Measurements from ENCODE around the gene B3GNT7.

The B3GNT7 gene

GRCh38 chr2:231410293-231411004, 14.9 kb downstream of the B3GNT7 start:
- Histone ChIP-seq H3K27ac (ENCODE audit: extremely low read depth, low read depth, low read length) (no peak overlapping the region), H3K36me3 (ENCODE audit: control insufficient read depth in 2 of 2, insufficient read depth in 1 of 2, low read length in 2 of 2) (no peaks in the 10 kb centered on the region), H3K4me1 (ENCODE audit: control insufficient read depth, insufficient read depth, low read length) (no peaks in the 10 kb centered on the region), H3K9me3 (ENCODE audit: control insufficient read depth, insufficient read depth, low read depth, low read length) (no peaks in the 10 kb centered on the region), H3K4me3 (ENCODE audit: low read depth, low read length) (no peak overlapping the region)
- ChIA-PET POLR2A (interaction anchor here (0.6 to 1.0 kb wide), 4 partner anchors 10 to 40 kb away, joined by 3 to 7 read pairs (median 4); no protein-coding TSS in a partner anchor), CTCF (interaction anchor here (0.6 to 5.2 kb wide), 17 partner anchors 9 to 586 kb away, joined by 3 to 48 read pairs (median 5); no protein-coding TSS in a partner anchor)
- TF ChIP-seq CTCF (tag by site-specific recombination; IDR thresholded peaks at IDR 0.05) (peak; percentile 21; the same call in 1 of the 2 replicates), ZNF560 (tag by site-specific recombination; IDR thresholded peaks at IDR 0.05; ENCODE audit: borderline replicate concordance) (no peak), SETDB1 (IDR thresholded peaks at IDR 0.05; ENCODE audit: insufficient read length, low read length) (peak; percentile 83), ZNF2 (tag by site-specific recombination; IDR thresholded peaks at IDR 0.05) (peak; percentile 99)

GRCh38 chr2:231411237-231411636, 15.7 kb downstream of the B3GNT7 start:
- H3K27ac ChIP-seq (ENCODE audit: extremely low read depth, low read depth, low read length) = no peak overlapping the region
- ChIA-PET POLR2A (interaction anchor here (0.6 to 1.0 kb wide), 4 partner anchors 9 to 39 kb away, joined by 3 to 7 read pairs (median 4); no protein-coding TSS in a partner anchor), CTCF (interaction anchor here (0.7 to 5.2 kb wide), 23 partner anchors 10 to 587 kb away, joined by 3 to 48 read pairs (median 4); no protein-coding TSS in a partner anchor)
- no peak for TF ChIP-seq ZSCAN16 (tag by site-specific recombination; IDR thresholded peaks at IDR 0.05)
- no peak for TF ChIP-seq ZNF239 (tag by site-specific recombination; IDR thresholded peaks at IDR 0.05)
- TF ChIP-seq ZNF510 (tag by site-specific recombination; IDR thresholded peaks at IDR 0.05; ENCODE audit: insufficient replicate concordance) = no peak
- H3K36me3 ChIP-seq (ENCODE audit: control insufficient read depth in 2 of 2, insufficient read depth in 1 of 2, low read length in 2 of 2) = no peaks in the 10 kb centered on the region
- no peaks in the 10 kb centered on the region for H3K9me3 ChIP-seq (ENCODE audit: control insufficient read depth, insufficient read depth, low read depth, low read length)
- H3K4me3 ChIP-seq (ENCODE audit: low read depth, low read length) = no peak overlapping the region
- no peaks in the 10 kb centered on the region for H3K4me1 ChIP-seq (ENCODE audit: control insufficient read depth, insufficient read depth, low read length)

GRCh38 chr2:231411831-231412617, 16.5 kb downstream of the B3GNT7 start:
- H3K36me3 ChIP-seq (ENCODE audit: control insufficient read depth in 2 of 2, insufficient read depth in 1 of 2, low read length in 2 of 2) = no peaks in the 10 kb centered on the region
- no peaks in the 10 kb centered on the region for H3K4me1 ChIP-seq (ENCODE audit: control insufficient read depth, insufficient read depth, low read length)
- POLR2A ChIA-PET = interaction anchor here (0.6 to 1.5 kb wide), 2 partner anchors 9 to 42 kb away, joined by 3 to 5 read pairs; no protein-coding TSS in a partner anchor
- H3K27ac ChIP-seq (ENCODE audit: extremely low read depth, low read depth, low read length) = no peak overlapping the region; the same call in 1 of the 2 replicates
- no peaks in the 10 kb centered on the region for H3K9me3 ChIP-seq (ENCODE audit: control insufficient read depth, insufficient read depth, low read depth, low read length)
- peak overlapping the region; percentile 67 for H3K4me3 ChIP-seq (ENCODE audit: low read depth, low read length)
- CTCF ChIA-PET = interaction anchor here (0.6 to 5.2 kb wide), 56 partner anchors 9 to 1486 kb away, joined by 3 to 48 read pairs (median 4); partner anchors contain the start of gene SPATA3
- no peak for TF ChIP-seq ZNF23 (tag by site-specific recombination; IDR thresholded peaks at IDR 0.05; ENCODE audit: borderline replicate concordance)
- TF ChIP-seq ZNF433 (tag by site-specific recombination; IDR thresholded peaks at IDR 0.05; ENCODE audit: low read depth) = no peak
- TF ChIP-seq ZNF529 (tag by site-specific recombination; IDR thresholded peaks at IDR 0.05; ENCODE audit: insufficient replicate concordance) = no peak
- no peak for TF ChIP-seq ZNF416 (tag by site-specific recombination; IDR thresholded peaks at IDR 0.05)
- no peak for TF ChIP-seq ZNF2 (tag by site-specific recombination; IDR thresholded peaks at IDR 0.05)
- no peak for TF ChIP-seq ZNF560 (tag by site-specific recombination; IDR thresholded peaks at IDR 0.05; ENCODE audit: borderline replicate concordance)
- TF ChIP-seq SP3 (tag by site-specific recombination; IDR thresholded peaks at IDR 0.05) = peak; percentile 35
- 0 out of 2 replicates have a peak, but pooled peaks have one; percentile 5 for TF ChIP-seq ZBTB44 (tag by site-specific recombination; IDR thresholded peaks at IDR 0.05)
- no peak for TF ChIP-seq ZNF830 (tag by site-specific recombination; IDR thresholded peaks at IDR 0.05; ENCODE audit: low read depth)
- TF ChIP-seq ZNF843 (tag by site-specific recombination; IDR thresholded peaks at IDR 0.05) = 0 out of 2 replicates have a peak, but pooled peaks have one; percentile 22
- TF ChIP-seq ZNF791 (tag by site-specific recombination; IDR thresholded peaks at IDR 0.05) = no peak
- peak; percentile 95 for TF ChIP-seq CTCF (tag by site-specific recombination; IDR thresholded peaks at IDR 0.05)
- no peak for TF ChIP-seq ZNF239 (tag by site-specific recombination; IDR thresholded peaks at IDR 0.05)
- TF ChIP-seq AEBP2 (tag by site-specific recombination; IDR thresholded peaks at IDR 0.05; ENCODE audit: borderline replicate concordance) = no peak
- TF ChIP-seq HOXC10 (CRISPR knock-in tag; IDR thresholded peaks at IDR 0.05) = no peak; the same call in 1 of the 2 replicates

All from HEK293 (cell line).